Upper lobe of left lung (tissue), 6 donors: ENCODE results near the gene TIGD3. TPM values are rescaled to one million over a fixed set of nuclear protein-coding genes. Genes with fewer than 3 reads are reported as not detected.

Experiments
- ATAC-seq, 2 donors: fragments of 200-7000 bp; cut with Tn5 transposase; one replicate each; pipeline ENCODE4 v1.9.1; 2022; ENCODE audit warnings: mild to moderate bottlenecking in 2 of 2, moderate library complexity in 2 of 2; ENCODE audit not compliant: low FRiP score in 2 of 2
- DNase-seq, 2 donors: peaks; one replicate each; pipeline ENCODE4 v3.0.0-alpha.2; 2019 to 2020
- H3K27ac ChIP-seq, 4 donors: fragments of 200-600 bp; sonication (generic); one replicate each; pipeline ENCODE4 v1.5.1; 2016 to 2019
- H3K27me3 ChIP-seq, 4 donors: fragments of 200-600 bp; sonication (generic); one replicate each; pipeline ENCODE4 v1.5.1; 2017 to 2019
- H3K36me3 ChIP-seq, 4 donors: fragments of 200-600 bp; sonication (generic); one replicate each; pipeline ENCODE4 v1.5.1; 2016 to 2019
- H3K4me1 ChIP-seq, 4 donors: fragments of 200-600 bp; sonication (generic); one replicate each; pipeline ENCODE4 v1.5.1; 2018 to 2019
- H3K4me3 ChIP-seq, 4 donors: fragments of 200-600 bp; sonication (generic); one replicate each; pipeline ENCODE4 v1.5.1; 2017 to 2019; ENCODE audit warnings: mild to moderate bottlenecking in 2 of 4, moderate library complexity in 1 of 4
- H3K9me3 ChIP-seq, 4 donors: fragments of 200-600 bp; sonication (generic); one replicate each; pipeline ENCODE4 v1.5.1; 2018 to 2019
- EP300 ChIP-seq, 4 donors: sonication (generic); formaldehyde crosslinking; IDR thresholded peaks; one replicate each; pipeline ENCODE4 v1.5.1; 2017; ENCODE audit warnings: antibody characterized with exemption in 4 of 4, control low read depth in 2 of 4
- POLR2A ChIP-seq, 4 donors: fragments of 450-650 bp; IDR thresholded peaks; one replicate each; pipeline ENCODE4 v1.5.1; 2016 to 2017; ENCODE audit warnings: antibody characterized with exemption in 4 of 4, mild to moderate bottlenecking in 2 of 4
- POLR2AphosphoS5 ChIP-seq, 2 donors: sonication (generic); formaldehyde crosslinking; IDR thresholded peaks; one replicate each; pipeline ENCODE4 v1.5.1; 2017; ENCODE audit warnings: antibody characterized with exemption in 2 of 2
- WGBS, 2 donors: methylation state at CpG; one replicate each; pipeline ENCODE4 v1.1.5; 2017 to 2018; 5-methylcytosine and 5-hydroxymethylcytosine counted together
- total RNA-seq, 6 donors: library from RNA; depleted of rRNA in 4 of 6; stranded (reverse); fragments of >200 nt in 4 of 6; gene quantifications; one replicate each; pipeline versions ENCODE4 v1.1.0 to v1.2.1, GENCODE V29; 2016 to 2021
- TF ChIP-seq, protein P1 (sequence below), 6 experiments: fragments of 450-650 bp in 4 of 6; fragments of 200-600 bp in 2 of 6; sonication (generic) in 2 of 6; IDR thresholded peaks; one replicate each; pipeline ENCODE4 v1.5.1; 2016 to 2019; ENCODE audit warnings: antibody characterized with exemption in 6 of 6
- donor health status: DM: no; HTN: no; CAD: no; lungs with moderate emphysema.
- donor health status: DM: no; HTN: yes; CAD: no; lungs with severe emphysema.

The TIGD3 gene
- total RNA-seq, 6 donors from 2014 or later = 0.15 to 0.51 (median 0.35) TPM; not detected in 2

DNA sequence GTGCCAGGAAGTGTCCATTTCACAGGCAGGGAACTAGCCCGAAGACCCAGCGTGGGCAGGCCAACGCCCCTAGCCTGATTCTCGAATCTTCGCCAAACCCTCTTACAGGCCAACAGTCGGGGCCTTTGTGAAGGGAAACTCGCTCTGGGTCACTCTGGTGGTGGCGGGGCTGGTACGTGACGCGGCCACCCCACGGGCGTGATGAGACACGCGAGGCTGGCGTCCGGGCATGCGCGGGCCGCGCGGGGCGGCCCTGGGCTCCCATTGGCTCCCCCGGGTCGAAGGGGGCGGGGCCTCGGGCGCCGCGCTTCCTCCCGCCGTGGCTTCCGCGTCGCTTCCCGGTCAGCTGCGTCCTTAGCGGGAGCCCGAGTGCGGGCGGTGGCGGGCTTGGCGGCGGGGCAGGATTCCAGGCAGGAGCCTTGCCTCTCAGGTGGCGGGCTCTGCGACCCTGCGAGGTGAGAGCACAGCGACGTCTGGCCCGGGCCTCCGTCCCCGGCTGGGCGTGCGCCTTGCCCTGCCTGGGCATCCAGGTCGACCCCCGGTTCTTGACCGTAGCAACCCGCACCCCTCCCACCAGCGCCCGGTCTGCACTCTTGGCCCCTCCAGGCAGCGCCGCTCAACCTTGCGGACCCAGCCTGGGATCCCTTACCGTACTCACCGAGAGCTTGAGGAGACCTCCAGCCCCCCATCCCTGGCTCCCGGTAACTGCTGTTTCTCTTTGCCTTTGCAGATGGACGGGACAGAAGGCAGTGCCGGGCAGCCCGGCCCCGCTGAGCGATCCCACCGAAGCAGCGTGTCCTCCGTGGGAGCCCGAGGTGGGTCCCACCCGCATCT lies 32.0 kb downstream of the TIGD3 start, which contains the start of gene FRMD8:
Gene FRMD8 (plus strand): TSS at position 331 of the 834 bp plus-strand sequence. CDS start 400 bp downstream, at position 731.
- peaks cover 83 to 95% (median 88%) of the 10 kb centered on the region in 4 donors for H3K4me1 ChIP-seq
- TF ChIP-seq, protein P1, sequence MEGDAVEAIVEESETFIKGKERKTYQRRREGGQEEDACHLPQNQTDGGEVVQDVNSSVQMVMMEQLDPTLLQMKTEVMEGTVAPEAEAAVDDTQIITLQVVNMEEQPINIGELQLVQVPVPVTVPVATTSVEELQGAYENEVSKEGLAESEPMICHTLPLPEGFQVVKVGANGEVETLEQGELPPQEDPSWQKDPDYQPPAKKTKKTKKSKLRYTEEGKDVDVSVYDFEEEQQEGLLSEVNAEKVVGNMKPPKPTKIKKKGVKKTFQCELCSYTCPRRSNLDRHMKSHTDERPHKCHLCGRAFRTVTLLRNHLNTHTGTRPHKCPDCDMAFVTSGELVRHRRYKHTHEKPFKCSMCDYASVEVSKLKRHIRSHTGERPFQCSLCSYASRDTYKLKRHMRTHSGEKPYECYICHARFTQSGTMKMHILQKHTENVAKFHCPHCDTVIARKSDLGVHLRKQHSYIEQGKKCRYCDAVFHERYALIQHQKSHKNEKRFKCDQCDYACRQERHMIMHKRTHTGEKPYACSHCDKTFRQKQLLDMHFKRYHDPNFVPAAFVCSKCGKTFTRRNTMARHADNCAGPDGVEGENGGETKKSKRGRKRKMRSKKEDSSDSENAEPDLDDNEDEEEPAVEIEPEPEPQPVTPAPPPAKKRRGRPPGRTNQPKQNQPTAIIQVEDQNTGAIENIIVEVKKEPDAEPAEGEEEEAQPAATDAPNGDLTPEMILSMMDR (IDR thresholded peaks at IDR 0.05) = peak in 1 of 6 experiments; percentile 25
- TF ChIP-seq POLR2A (IDR thresholded peaks at IDR 0.05) (peak in 3 of 4 donors; percentile 89 to 97 (median 93)), EP300 (IDR thresholded peaks at IDR 0.05) (peak in 1 of 4 donors; percentile 3), POLR2AphosphoS5 (IDR thresholded peaks at IDR 0.05) (peak; percentile 97)
- ATAC-seq = peak; percentile 77 to 91

DNA sequence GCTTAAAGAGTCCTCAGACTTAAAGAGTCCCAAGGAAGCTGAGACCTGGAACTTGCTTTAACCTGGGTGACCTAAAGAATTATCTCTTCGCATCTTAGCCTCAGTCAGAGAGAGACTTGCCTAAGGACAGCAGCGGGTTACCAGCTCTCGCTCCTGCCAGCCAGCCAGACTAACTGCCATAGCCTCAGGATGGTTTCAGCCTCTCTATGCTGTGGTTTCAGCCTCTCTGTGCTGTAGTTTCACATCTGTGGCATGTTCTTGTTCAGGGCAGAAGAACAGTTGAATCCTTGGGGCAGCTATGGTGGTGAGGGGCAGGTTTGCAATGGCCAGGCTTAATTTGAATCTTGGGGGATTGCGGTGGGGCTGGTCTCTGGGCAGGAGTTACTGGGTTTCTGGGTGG lies 34.2 kb downstream of the TIGD3 start:
- H3K36me3 ChIP-seq = peaks cover 0 to 37% (median 16%) of the 10 kb centered on the region in 4 donors
- H3K9me3 ChIP-seq = no peaks in the 10 kb centered on the region
- peaks cover 75 to 88% (median 76%) of the 10 kb centered on the region in 4 donors for H3K4me1 ChIP-seq
- H3K27me3 ChIP-seq = no peaks in the 10 kb centered on the region
- 93% methylated on average over 4 of the region's 4 CpGs; no CpG with 5 or more reads in 1 of the 2 donors for WGBS, 2 donors
- ATAC-seq = no peak
- peak overlapping the region in 1 of 4 donors; percentile 82 for H3K4me3 ChIP-seq
- DNase-seq = no peak
- no peak for TF ChIP-seq POLR2A (IDR thresholded peaks at IDR 0.05)
- no peak for TF ChIP-seq EP300 (IDR thresholded peaks at IDR 0.05)
- TF ChIP-seq POLR2AphosphoS5 (IDR thresholded peaks at IDR 0.05) = no peak
- TF ChIP-seq, protein P1 (IDR thresholded peaks at IDR 0.05) = no peak
- peak overlapping the region; percentile 8 to 98 (median 66) for H3K27ac ChIP-seq

More for the DNA sequence above, 32.0 kb downstream of the TIGD3 start, which contains the start of gene FRMD8:
- H3K4me3 ChIP-seq = peak within 1 kb of the TSS; percentile 78 to 85 (median 82)
- no peaks in the 10 kb centered on the region for H3K27me3 ChIP-seq
- WGBS, 2 donors = 0 to 2% methylated on average over 1 to 60 of the region's 76 CpGs
- peak within 1 kb of the TSS; percentile 93 to 99 (median 98) for H3K27ac ChIP-seq
- no peaks in the 10 kb centered on the region for H3K9me3 ChIP-seq
- DNase-seq = peak; percentile 92 to 100
- peaks cover 0 to 18% (median under 1%) of the 10 kb centered on the region in 4 donors for H3K36me3 ChIP-seq

DNA sequence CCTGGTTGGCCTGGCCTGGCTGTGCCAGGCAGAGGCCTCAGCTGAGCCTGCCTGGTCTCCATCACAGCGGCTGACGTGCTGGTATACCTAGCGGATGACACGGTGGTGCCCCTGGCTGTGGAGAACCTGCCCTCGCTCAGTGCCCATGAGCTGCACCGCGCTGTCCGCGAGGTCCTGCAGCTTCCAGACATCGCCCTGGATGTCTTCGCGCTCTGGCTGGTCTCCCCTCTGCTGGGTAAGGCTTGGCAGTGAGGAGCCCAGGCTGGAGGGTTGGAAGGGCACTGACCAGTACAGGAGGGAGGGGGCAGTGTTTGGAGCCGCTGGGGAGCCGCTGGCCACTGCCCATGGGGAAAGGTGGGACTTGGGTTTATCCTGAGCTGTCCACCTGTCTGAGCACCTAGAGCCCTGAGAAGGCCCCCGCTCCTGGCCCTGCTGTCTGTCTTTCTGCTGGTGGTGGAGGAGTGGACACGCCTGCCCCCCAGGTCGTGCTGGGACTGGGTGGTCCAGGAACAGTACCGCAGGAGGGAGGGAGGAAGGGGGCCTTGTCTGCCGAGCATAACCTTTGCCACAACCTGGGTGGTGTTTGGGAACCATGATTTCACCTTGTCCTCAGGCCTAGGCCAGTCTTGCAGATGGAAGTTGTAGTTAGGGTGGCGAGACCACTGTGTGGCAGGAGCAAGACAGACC lies 34.9 kb downstream of the TIGD3 start:
- H3K9me3 ChIP-seq = no peaks in the 10 kb centered on the region
- TF ChIP-seq POLR2AphosphoS5 (IDR thresholded peaks at IDR 0.05) = peak in 1 of 2 donors; percentile 17
- no peak for TF ChIP-seq EP300 (IDR thresholded peaks at IDR 0.05)
- H3K27me3 ChIP-seq = no peaks in the 10 kb centered on the region
- peak overlapping the region; percentile 75 to 98 (median 88) for H3K27ac ChIP-seq
- peaks cover 0 to 44% (median 23%) of the 10 kb centered on the region in 4 donors for H3K36me3 ChIP-seq
- H3K4me1 ChIP-seq = peaks cover 68 to 81% (median 69%) of the 10 kb centered on the region in 4 donors
- H3K4me3 ChIP-seq = peak overlapping the region in 1 of 4 donors; percentile 26
- WGBS, 2 donors = 83 to 88% methylated on average over 1 to 19 of the region's 20 CpGs
- ATAC-seq (no peak), DNase-seq (peak in 1 of 2 donors; percentile 75)

DNA sequence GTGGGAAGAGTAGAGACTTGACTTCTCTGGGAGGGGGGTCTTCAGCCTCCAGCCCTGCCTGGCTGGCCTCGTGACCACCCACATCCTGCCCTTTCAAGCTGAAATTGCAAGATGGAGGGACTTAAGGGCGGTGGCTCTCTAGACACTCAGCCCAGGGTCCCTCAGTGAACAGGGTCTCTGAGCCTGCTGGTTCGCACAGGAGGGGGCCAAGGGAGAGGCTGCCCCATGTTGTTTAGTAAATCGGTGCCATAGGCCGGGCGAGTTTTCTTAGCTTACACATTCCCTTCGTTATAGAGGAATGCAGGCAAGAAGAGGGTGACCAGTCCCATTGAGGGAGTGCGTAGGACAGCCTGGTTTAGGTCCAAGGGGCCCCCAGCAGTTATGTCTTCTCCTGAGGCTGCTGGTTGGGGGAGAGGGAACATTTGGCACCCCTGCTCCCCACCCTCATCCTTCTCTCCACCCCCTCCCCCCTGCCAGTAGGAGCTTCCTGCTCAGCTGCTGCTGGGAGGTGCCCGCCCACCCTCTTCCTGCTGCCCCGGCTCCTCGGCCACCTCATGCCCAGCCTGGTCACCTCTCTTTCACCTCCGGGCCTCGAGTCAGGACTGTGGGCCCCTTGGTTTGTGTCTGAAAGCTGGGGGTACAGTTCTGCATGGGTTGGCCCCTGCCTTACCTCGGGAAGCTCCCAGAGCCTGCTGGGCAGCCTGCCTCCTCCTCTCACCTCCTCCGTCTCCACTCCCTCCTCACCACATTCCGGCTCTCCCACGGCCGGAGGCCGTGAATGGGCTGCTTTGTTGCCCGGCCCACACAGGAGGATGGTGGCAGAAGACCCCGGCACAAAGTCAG lies 35.8 kb downstream of the TIGD3 start:
- ATAC-seq (no peak), DNase-seq (peak in 1 of 2 donors; percentile 48)
- peak in 1 of 2 donors; percentile 11 for TF ChIP-seq POLR2AphosphoS5 (IDR thresholded peaks at IDR 0.05)
- TF ChIP-seq POLR2A (IDR thresholded peaks at IDR 0.05) = no peak
- H3K27ac ChIP-seq = peak overlapping the region; percentile 75 to 98 (median 88)
- no peaks in the 10 kb centered on the region for H3K9me3 ChIP-seq
- no peaks in the 10 kb centered on the region for H3K27me3 ChIP-seq
- WGBS, 2 donors = 51 to 62% methylated on average over 16 to 21 of the region's 21 CpGs
- H3K4me3 ChIP-seq = peak overlapping the region in 2 of 4 donors; percentile 16 to 26
- peaks cover 59 to 72% (median 61%) of the 10 kb centered on the region in 4 donors for H3K4me1 ChIP-seq
- H3K36me3 ChIP-seq = peaks cover 0 to 53% (median 30%) of the 10 kb centered on the region in 4 donors

DNA sequence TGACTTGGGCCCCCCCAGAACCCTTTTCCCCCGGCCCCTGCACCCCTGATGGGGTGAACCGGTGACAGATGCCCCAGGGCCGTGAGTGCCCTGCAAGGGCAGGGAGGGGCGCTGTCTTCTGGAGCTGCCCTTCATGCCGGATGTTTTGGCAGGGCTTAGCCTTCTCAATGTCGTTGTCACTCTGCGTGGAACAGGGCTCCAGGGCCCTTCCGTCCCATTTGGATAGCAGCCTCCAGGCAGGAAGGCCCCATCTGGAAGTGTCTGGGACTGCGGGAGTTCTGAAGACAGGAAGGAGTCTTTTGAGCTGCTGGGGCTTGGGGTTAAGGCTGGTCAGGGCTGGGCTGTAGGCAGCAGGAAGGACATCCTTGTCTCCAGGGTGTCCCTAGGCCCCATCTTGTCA lies 36.4 kb downstream of the TIGD3 start:
- H3K4me1 ChIP-seq = peaks cover 53 to 66% (median 55%) of the 10 kb centered on the region in 4 donors
- peak overlapping the region; percentile 75 to 98 (median 88) for H3K27ac ChIP-seq
- WGBS, 2 donors = 33 to 66% methylated on average over 1 to 9 of the region's 9 CpGs
- DNase-seq (no peak), ATAC-seq (no peak)
- no peaks in the 10 kb centered on the region for H3K27me3 ChIP-seq
- TF ChIP-seq POLR2AphosphoS5 (IDR thresholded peaks at IDR 0.05) (peak; percentile 60 to 67), EP300 (IDR thresholded peaks at IDR 0.05) (no peak), POLR2A (IDR thresholded peaks at IDR 0.05) (no peak)
- TF ChIP-seq, protein P1 (IDR thresholded peaks at IDR 0.05) = peak in 4 of 6 experiments; percentile 22 to 30 (median 28)
- H3K36me3 ChIP-seq = peaks cover 0 to 60% (median 37%) of the 10 kb centered on the region in 4 donors
- H3K4me3 ChIP-seq = peak overlapping the region in 2 of 4 donors; percentile 16 to 26
- H3K9me3 ChIP-seq = no peaks in the 10 kb centered on the region
